CD4-positive, CD25-positive, alpha-beta regulatory T cell (primary cell): ENCODE results near the gene KRTAP3-1. TPM values are rescaled to one million over a fixed set of nuclear protein-coding genes. Genes with fewer than 3 reads are reported as not detected.
"Not testable (repeated sequence)": the region's sequence is repeated elsewhere in the genome, so short reads cannot be mapped to it uniquely, and the experiment has no call there.

Experiments used
- ATAC-seq, 2 donors: fragments of 150-1000 bp; cut with Tn5 transposase; one replicate each; pipeline ENCODE4 v1.10.0; 2021; ENCODE audit warnings: low read depth in 2 of 2, moderate number of reproducible peaks in 2 of 2, moderate library complexity in 1 of 2
- DNase-seq, 3 donors: peaks; one replicate each; pipeline versions ENCODE4 v3.0.0 to v3.0.0-alpha.2; 2012 to 2022; ENCODE audit warnings: mixed read lengths in 1 of 3
- H3K27ac ChIP-seq: one replicate; pipeline ENCODE4 v1.7.0; 2013; ENCODE audit warnings: mild to moderate bottlenecking, low read length; ENCODE audit not compliant: insufficient read depth, poor library complexity, severe bottlenecking
- H3K27me3 ChIP-seq: one replicate; pipeline ENCODE4 v1.7.0; 2013; ENCODE audit warnings: low read length; ENCODE audit not compliant: control insufficient read depth, insufficient read depth
- H3K36me3 ChIP-seq: one replicate; pipeline ENCODE4 v1.7.0; 2013; ENCODE audit warnings: mild to moderate bottlenecking, low read length, moderate library complexity; ENCODE audit not compliant: control insufficient read depth, insufficient read depth
- H3K4me1 ChIP-seq: 2 replicates; pipeline ENCODE4 v1.7.0; 2013; ENCODE audit warnings: mild to moderate bottlenecking, low read length; ENCODE audit not compliant: insufficient read depth, control insufficient read depth, poor library complexity, severe bottlenecking
- H3K4me3 ChIP-seq: one replicate; pipeline ENCODE4 v1.7.0; 2013; ENCODE audit warnings: low read depth, mild to moderate bottlenecking, low read length, moderate library complexity
- H3K9me3 ChIP-seq, 2 experiments: 1 replicate in 1 of 2; 2 replicates in 1 of 2; pipeline ENCODE4 v1.7.0; 2013; ENCODE audit warnings: low read length in 2 of 2, mild to moderate bottlenecking in 1 of 2, moderate library complexity in 1 of 2; ENCODE audit not compliant: control insufficient read depth in 2 of 2
- H3K27ac Mint-ChIP-seq, 3 donors: one replicate each; pipeline ENCODE4 v1.8.0; 2020 to 2022; ENCODE audit warnings: mild to moderate bottlenecking in 3 of 3, mixed read lengths in 3 of 3, moderate library complexity in 2 of 3
- H3K27me3 Mint-ChIP-seq: one replicate; pipeline ENCODE4 v1.8.0; 2022; ENCODE audit warnings: mild to moderate bottlenecking, mixed read lengths
- H3K36me3 Mint-ChIP-seq: one replicate; pipeline ENCODE4 v1.8.0; 2020; ENCODE audit warnings: mixed read lengths
- H3K4me1 Mint-ChIP-seq, 4 donors: one replicate each; pipeline ENCODE4 v1.8.0; 2020 to 2022; ENCODE audit warnings: mixed read lengths in 4 of 4, mild to moderate bottlenecking in 1 of 4
- H3K4me3 Mint-ChIP-seq, 4 donors: one replicate each; pipeline ENCODE4 v1.8.0; 2020 to 2022; ENCODE audit warnings: mild to moderate bottlenecking in 4 of 4, mixed read lengths in 4 of 4, moderate library complexity in 3 of 4
- H3K9me3 Mint-ChIP-seq, 7 donors: one replicate each; pipeline ENCODE4 v1.8.0; 2020 to 2022; ENCODE audit warnings: mixed read lengths in 7 of 7, mild to moderate bottlenecking in 3 of 7, moderate library complexity in 2 of 7
- polyA plus RNA-seq, 4 donors: library from polyadenylated mRNA; unstranded; fragments of 300-500 nt; fragmentation: Illumina TruSeq; gene quantifications; one replicate each; pipeline ENCODE4 v1.2.3, GENCODE V29; 2021
- total RNA-seq: library from RNA; stranded (reverse); gene quantifications from one replicate; pipeline ENCODE4 v1.2.3, GENCODE V29; 2022

KRTAP3-1 gene
- total and polyA plus RNA-seq, 5 donors from 2014 or later: not detected

GRCh38 chr17:41046735-41047465, 38.0 kb upstream of the KRTAP3-1 start, which contains the start of gene KRTAP2-1:
TSS of gene KRTAP2-1 (minus strand) at chr17:41047316. CDS start at chr17:41047267, 49 bp downstream.
- H3K9me3 Mint-ChIP-seq, H3K4me3 ChIP-seq, H3K4me1 Mint-ChIP-seq, H3K36me3 ChIP-seq, H3K27ac Mint-ChIP-seq, H3K36me3 Mint-ChIP-seq, H3K4me1 ChIP-seq, H3K9me3 ChIP-seq, DNase-seq, H3K4me3 Mint-ChIP-seq, H3K27ac ChIP-seq, ATAC-seq: not testable (repeated sequence)
- peaks cover 45% of the 10 kb centered on the region for H3K27me3 Mint-ChIP-seq
- H3K27me3 ChIP-seq: peaks cover 11% of the 10 kb centered on the region

DNA sequence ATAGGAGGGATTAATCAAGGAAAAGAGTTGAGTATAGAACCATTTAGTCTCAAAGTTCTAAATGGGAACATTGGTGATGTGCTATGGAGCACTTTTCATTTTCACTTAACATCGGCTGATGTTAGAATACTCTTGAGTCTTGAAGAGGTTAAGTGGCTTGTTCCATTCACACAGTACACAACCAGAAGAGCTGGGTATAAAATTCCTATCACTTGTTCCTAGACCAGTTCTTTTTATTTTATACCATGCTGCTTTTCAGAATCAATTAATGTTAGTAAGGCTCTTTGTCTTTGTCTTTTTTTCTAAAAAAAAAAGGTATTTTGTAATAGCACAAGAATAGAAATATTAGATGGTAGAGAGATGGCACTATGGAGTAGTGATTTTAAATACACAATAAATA, 34.0 kb upstream of the KRTAP3-1 start:
- no peaks in the 10 kb centered on the region for H3K4me1 ChIP-seq
- Mint-ChIP-seq H3K36me3 (no peaks in the 10 kb centered on the region), H3K9me3 (peaks cover 0 to 6% (median 4%) of the 10 kb centered on the region in 7 donors), H3K4me3 (no peak overlapping the region), H3K4me1 (no peaks in the 10 kb centered on the region), H3K27ac (no peak overlapping the region), H3K27me3 (peaks cover 43% of the 10 kb centered on the region)
- ATAC-seq (no peak), DNase-seq (no peak)
- no peaks in the 10 kb centered on the region for H3K36me3 ChIP-seq
- no peak overlapping the region for H3K27ac ChIP-seq
- peaks cover 5 to 9% of the 10 kb centered on the region in 2 experiments for H3K9me3 ChIP-seq
- peaks cover 10% of the 10 kb centered on the region for H3K27me3 ChIP-seq
- H3K4me3 ChIP-seq: no peak overlapping the region

GRCh38 chr17:41040783-41041571, 32.0 kb upstream of the KRTAP3-1 start, which contains the start of gene KRTAP1-1:
TSS of gene KRTAP1-1 (minus strand) at chr17:41041450. CDS start at chr17:41041397, 53 bp downstream.
- H3K27me3 ChIP-seq: peaks cover 12% of the 10 kb centered on the region
- DNase-seq, H3K27ac ChIP-seq, H3K9me3 Mint-ChIP-seq, H3K4me3 Mint-ChIP-seq, ATAC-seq, H3K9me3 ChIP-seq, H3K36me3 ChIP-seq, H3K36me3 Mint-ChIP-seq, H3K27ac Mint-ChIP-seq, H3K4me1 ChIP-seq, H3K4me3 ChIP-seq, H3K4me1 Mint-ChIP-seq: not testable (repeated sequence)
- peaks cover 41% of the 10 kb centered on the region for H3K27me3 Mint-ChIP-seq

DNA sequence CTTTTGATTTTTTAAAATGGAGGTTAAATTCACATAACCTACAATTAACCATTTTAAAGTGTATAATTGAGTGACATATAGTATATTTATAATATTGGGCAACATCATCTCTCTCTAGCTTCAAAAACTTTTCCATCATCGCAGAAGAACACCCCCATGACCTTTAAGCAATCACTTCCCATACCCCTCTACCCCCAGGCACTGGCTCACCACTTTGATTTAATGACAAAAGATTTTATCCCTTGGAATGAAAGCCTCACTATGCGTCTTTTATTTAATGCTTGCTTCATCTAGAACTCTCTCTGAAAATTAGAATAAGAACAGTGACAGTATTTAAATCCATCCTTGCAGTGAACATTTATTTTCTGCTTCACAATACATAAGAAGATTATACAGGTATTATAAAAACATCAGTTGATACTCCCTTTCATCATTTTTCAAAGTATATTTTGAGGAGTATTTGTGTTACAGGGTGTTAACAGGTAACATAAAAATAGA, 29.0 kb upstream of the KRTAP3-1 start:
- no peaks in the 10 kb centered on the region for H3K36me3 Mint-ChIP-seq

GRCh38 chr17:41034346-41034935, 25.5 kb upstream of the KRTAP3-1 start, which contains the start of gene KRTAP1-3:
TSS of gene KRTAP1-3 (minus strand) at chr17:41034874. CDS start at chr17:41034821, 53 bp downstream.
- ATAC-seq, H3K27ac Mint-ChIP-seq: not testable (repeated sequence)

More for the DNA sequence above, 29.0 kb upstream of the KRTAP3-1 start:
- H3K27ac Mint-ChIP-seq: no peak overlapping the region
- Histone ChIP-seq H3K27ac (no peak overlapping the region), H3K9me3 (peaks cover 0 to 2% of the 10 kb centered on the region in 2 experiments), H3K27me3 (peaks cover 7% of the 10 kb centered on the region), H3K4me1 (no peaks in the 10 kb centered on the region), H3K36me3 (no peaks in the 10 kb centered on the region), H3K4me3 (no peak overlapping the region)
- DNase-seq (no peak), ATAC-seq (no peak)
- H3K4me3 Mint-ChIP-seq: no peak overlapping the region
- H3K27me3 Mint-ChIP-seq: peaks cover 29% of the 10 kb centered on the region
- no peaks in the 10 kb centered on the region for H3K4me1 Mint-ChIP-seq
- peaks cover 0 to 1% (median 0%) of the 10 kb centered on the region in 7 donors for H3K9me3 Mint-ChIP-seq

GRCh38 chr17:41029633-41030245, 20.8 kb upstream of the KRTAP3-1 start, which contains the start of gene KRTAP1-4:
TSS of gene KRTAP1-4 (minus strand) at chr17:41030195. CDS start at chr17:41030078, 117 bp downstream.
- H3K9me3 ChIP-seq: no peaks in the 10 kb centered on the region
- no peak within 1 kb of the TSS for H3K27ac ChIP-seq
- no peak within 1 kb of the TSS for H3K4me3 ChIP-seq
- no peaks in the 10 kb centered on the region for H3K27me3 ChIP-seq
- DNase-seq: no peak
- H3K36me3 Mint-ChIP-seq: no peaks in the 10 kb centered on the region
- ATAC-seq: no peak
- H3K9me3 Mint-ChIP-seq: peaks cover 0 to 1% (median 0%) of the 10 kb centered on the region in 7 donors
- H3K4me1 ChIP-seq: no peaks in the 10 kb centered on the region
- no peak within 1 kb of the TSS for H3K4me3 Mint-ChIP-seq
- H3K27me3 Mint-ChIP-seq: peaks cover 40% of the 10 kb centered on the region
- no peaks in the 10 kb centered on the region for H3K4me1 Mint-ChIP-seq
- H3K36me3 ChIP-seq: no peaks in the 10 kb centered on the region
- no peak within 1 kb of the TSS for H3K27ac Mint-ChIP-seq

More at GRCh38 chr17:41034346-41034935, 25.5 kb upstream of the KRTAP3-1 start, which contains the start of gene KRTAP1-3:
- DNase-seq, H3K27me3 ChIP-seq, H3K4me1 ChIP-seq, H3K9me3 ChIP-seq, H3K4me3 Mint-ChIP-seq, H3K36me3 Mint-ChIP-seq, H3K4me3 ChIP-seq, H3K27ac ChIP-seq, H3K36me3 ChIP-seq, H3K9me3 Mint-ChIP-seq, H3K4me1 Mint-ChIP-seq: not testable (repeated sequence)
- peaks cover 29% of the 10 kb centered on the region for H3K27me3 Mint-ChIP-seq
